HepG2 (cell line): ENCODE results near the gene TIMM13. TPM values are rescaled to one million over a fixed set of nuclear protein-coding genes. Genes with fewer than 3 reads are reported as not detected.

Experiments
- DR1 ChIP-seq: sonication (generic); formaldehyde crosslinking; IDR thresholded peaks from 2 replicates; pipeline ENCODE4 v1.8.0; 2021; ENCODE audit warnings: mild to moderate bottlenecking, missing genetic modification reagents, inconsistent platforms
- GPN1 ChIP-seq: sonication (generic); formaldehyde crosslinking; IDR thresholded peaks from 2 replicates; pipeline ENCODE4 v1.5.1; 2020; ENCODE audit warnings: missing genetic modification reagents, borderline replicate concordance
- SRY ChIP-seq: sonication (generic); formaldehyde crosslinking; IDR thresholded peaks from 2 replicates; pipeline ENCODE4 v1.8.0; 2022; ENCODE audit warnings: mild to moderate bottlenecking, missing genetic modification reagents
- ZNF292 ChIP-seq: sonication (generic); formaldehyde crosslinking; IDR thresholded peaks from 2 replicates; pipeline ENCODE4 v1.8.1; 2022; ENCODE audit warnings: mild to moderate bottlenecking, low read depth, missing genetic modification reagents, borderline replicate concordance
- ZNF670 ChIP-seq: sonication (generic); formaldehyde crosslinking; IDR thresholded peaks from 2 replicates; pipeline ENCODE4 v1.8.0; 2022; ENCODE audit warnings: mild to moderate bottlenecking, missing genetic modification reagents, borderline replicate concordance
- ZNF747 ChIP-seq: sonication (generic); formaldehyde crosslinking; IDR thresholded peaks from 2 replicates; pipeline ENCODE4 v1.8.1; 2023; ENCODE audit warnings: missing genetic modification reagents, mild to moderate bottlenecking, borderline replicate concordance
- ZNF878 ChIP-seq: sonication (generic); formaldehyde crosslinking; IDR thresholded peaks from 2 replicates; pipeline ENCODE4 v1.8.1; 2023; ENCODE audit warnings: mild to moderate bottlenecking, missing genetic modification reagents, moderate library complexity
- polyA plus RNA-seq, 8 experiments: library from polyadenylated mRNA; depleted of rRNA in 3 of 8; stranded (reverse) in 7 of 8; unstranded in 1 of 8; fragments of >200 nt; fragmentation: Illumina TruSeq in 4 of 8; extraction: Trizol in 4 of 8; gene quantifications; 2 replicates each; pipeline versions ENCODE4 v1.2.1 to v1.2.3, GENCODE V29; 2011 to 2016; ENCODE audit warnings: low read depth in 4 of 8, missing spikeins in 1 of 8, mixed read lengths in 1 of 8; ENCODE audit not compliant: insufficient read depth in 1 of 8
- total RNA-seq, 5 experiments: library from RNA; depleted of rRNA; stranded (reverse); fragments of >200 nt; fragmentation: Illumina TruSeq; extraction: Trizol; gene quantifications; 2 replicates each; pipeline ENCODE4 v1.2.3, GENCODE V29; 2016; ENCODE audit warnings: low read depth in 1 of 5
- TF ChIP-seq, protein P1 (sequence below): sonication (generic); formaldehyde crosslinking; IDR thresholded peaks from 2 replicates; pipeline ENCODE4 v1.8.0; 2022; ENCODE audit warnings: mild to moderate bottlenecking, missing genetic modification reagents, borderline replicate concordance
- TF ChIP-seq, protein P2 (sequence below): sonication (generic); formaldehyde crosslinking; IDR thresholded peaks from 2 replicates; pipeline ENCODE4 v1.5.0; 2020; ENCODE audit warnings: mild to moderate bottlenecking, missing genetic modification reagents
- TF ChIP-seq, protein P3 (sequence below): IDR thresholded peaks from 2 replicates; pipeline ENCODE4 v1.6.1; 2016; ENCODE audit warnings: missing biosample characterization, missing genetic modification reagents, low read depth
- TF ChIP-seq, protein P4 (sequence below): sonication (generic); formaldehyde crosslinking; IDR thresholded peaks from 2 replicates; pipeline ENCODE4 v1.5.1; 2020; ENCODE audit warnings: mild to moderate bottlenecking, missing genetic modification reagents, moderate library complexity
- TF ChIP-seq, protein P5 (sequence below): sonication (generic); formaldehyde crosslinking; IDR thresholded peaks from 2 replicates; pipeline ENCODE4 v1.5.1; 2020; ENCODE audit warnings: missing genetic modification reagents, mild to moderate bottlenecking, borderline replicate concordance
- TF ChIP-seq, protein P6 (sequence below): sonication (generic); formaldehyde crosslinking; IDR thresholded peaks from 2 replicates; pipeline ENCODE4 v1.4.0; 2020; ENCODE audit warnings: missing genetic modification reagents
- TF ChIP-seq, protein P7 (sequence below), 2 experiments: sonication (generic) in 1 of 2; formaldehyde crosslinking in 1 of 2; IDR thresholded peaks; 2 replicates each; pipeline versions ENCODE4 v1.5.1 to v1.6.1; 2011 to 2020; ENCODE audit warnings: borderline replicate concordance in 1 of 2, low read depth in 1 of 2, low read length in 1 of 2, mild to moderate bottlenecking in 1 of 2, missing genetic modification reagents in 1 of 2, moderate library complexity in 1 of 2

Gene TIMM13
- total and polyA plus RNA-seq, 2 of the 13 experiments (the other 11 are each of a cell fraction or from before 2014, with no cell fraction given), result 48.4 to 108 TPM

DNA sequence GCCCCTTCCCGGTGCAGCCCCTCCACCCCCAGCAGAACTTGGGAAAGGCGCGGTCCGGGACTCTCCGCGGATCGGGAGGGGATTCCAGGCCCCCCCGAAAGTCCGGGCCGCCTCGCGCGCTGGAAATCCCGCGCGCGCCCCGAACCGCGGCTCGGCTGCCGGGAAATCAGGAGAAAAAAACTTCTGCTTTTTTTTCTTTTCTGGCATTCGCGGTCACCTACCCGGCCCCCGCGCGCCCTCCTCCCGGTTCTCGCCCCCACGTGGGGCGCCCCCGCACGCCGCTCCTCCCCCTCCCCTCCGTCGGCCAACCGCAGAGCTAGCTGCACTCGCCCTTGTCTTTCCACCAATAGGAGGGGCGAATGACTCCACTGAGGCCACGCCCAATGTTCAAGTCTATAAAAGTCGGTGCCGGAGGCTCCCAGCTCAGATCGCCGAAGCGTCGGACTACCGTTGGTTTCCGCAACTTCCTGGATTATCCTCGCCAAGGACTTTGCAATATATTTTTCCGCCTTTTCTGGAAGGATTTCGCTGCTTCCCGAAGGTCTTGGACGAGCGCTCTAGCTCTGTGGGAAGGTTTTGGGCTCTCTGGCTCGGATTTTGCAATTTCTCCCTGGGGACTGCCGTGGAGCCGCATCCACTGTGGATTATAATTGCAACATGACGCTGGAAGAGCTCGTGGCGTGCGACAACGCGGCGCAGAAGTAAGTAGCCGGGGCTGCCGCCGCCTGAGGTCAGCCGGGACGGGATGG is 48.5 kb upstream of the TIMM13 start, which contains the start of gene GADD45B (continued):
- TF ChIP-seq, protein P1, sequence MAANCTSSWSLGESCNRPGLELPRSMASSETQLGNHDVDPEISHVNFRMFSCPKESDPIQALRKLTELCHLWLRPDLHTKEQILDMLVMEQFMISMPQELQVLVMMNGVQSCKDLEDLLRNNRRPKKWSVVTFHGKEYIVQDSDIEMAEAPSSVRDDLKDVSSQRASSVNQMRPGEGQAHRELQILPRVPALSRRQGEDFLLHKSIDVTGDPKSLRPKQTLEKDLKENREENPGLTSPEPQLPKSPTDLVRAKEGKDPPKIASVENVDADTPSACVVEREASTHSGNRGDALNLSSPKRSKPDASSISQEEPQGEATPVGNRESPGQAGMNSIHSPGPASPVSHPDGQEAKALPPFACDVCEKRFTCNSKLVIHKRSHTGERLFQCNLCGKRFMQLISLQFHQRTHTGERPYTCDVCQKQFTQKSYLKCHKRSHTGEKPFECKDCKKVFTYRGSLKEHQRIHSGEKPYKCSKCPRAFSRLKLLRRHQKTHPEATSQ (CRISPR knock-in tag), result no peak
- peak; percentile 82; the same call in 1 of the 2 replicates for TF ChIP-seq ZNF747
- TF ChIP-seq, protein P2, sequence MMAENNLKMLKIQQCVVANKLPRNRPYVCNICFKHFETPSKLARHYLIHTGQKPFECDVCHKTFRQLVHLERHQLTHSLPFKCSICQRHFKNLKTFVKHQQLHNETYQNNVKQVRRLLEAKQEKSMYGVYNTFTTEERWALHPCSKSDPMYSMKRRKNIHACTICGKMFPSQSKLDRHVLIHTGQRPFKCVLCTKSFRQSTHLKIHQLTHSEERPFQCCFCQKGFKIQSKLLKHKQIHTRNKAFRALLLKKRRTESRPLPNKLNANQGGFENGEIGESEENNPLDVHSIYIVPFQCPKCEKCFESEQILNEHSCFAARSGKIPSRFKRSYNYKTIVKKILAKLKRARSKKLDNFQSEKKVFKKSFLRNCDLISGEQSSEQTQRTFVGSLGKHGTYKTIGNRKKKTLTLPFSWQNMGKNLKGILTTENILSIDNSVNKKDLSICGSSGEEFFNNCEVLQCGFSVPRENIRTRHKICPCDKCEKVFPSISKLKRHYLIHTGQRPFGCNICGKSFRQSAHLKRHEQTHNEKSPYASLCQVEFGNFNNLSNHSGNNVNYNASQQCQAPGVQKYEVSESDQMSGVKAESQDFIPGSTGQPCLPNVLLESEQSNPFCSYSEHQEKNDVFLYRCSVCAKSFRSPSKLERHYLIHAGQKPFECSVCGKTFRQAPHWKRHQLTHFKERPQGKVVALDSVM (CRISPR knock-in tag), result no peak; the same call in 1 of the 2 replicates
- TF ChIP-seq, protein P3, sequence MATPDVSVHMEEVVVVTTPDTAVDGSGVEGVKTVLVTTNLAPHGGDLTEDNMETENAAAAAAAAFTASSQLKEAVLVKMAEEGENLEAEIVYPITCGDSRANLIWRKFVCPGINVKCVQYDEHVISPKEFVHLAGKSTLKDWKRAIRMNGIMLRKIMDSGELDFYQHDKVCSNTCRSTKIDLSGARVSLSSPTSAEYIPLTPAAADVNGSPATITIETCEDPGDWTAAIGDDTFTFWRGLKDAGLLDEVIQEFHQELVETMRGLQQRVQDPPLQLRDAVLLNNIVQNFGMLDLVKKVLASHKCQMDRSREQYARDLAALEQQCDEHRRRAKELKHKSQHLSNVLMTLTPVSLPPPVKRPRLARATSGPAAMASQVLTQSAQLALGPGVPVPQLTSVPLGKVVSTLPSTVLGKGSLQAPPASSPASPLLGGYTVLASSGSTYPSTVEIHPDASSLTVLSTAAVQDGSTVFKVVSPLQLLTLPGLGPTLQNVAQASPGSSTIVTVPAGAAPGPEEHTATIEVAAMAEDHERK (CRISPR knock-in tag), result no peak
- TF ChIP-seq, protein P4, sequence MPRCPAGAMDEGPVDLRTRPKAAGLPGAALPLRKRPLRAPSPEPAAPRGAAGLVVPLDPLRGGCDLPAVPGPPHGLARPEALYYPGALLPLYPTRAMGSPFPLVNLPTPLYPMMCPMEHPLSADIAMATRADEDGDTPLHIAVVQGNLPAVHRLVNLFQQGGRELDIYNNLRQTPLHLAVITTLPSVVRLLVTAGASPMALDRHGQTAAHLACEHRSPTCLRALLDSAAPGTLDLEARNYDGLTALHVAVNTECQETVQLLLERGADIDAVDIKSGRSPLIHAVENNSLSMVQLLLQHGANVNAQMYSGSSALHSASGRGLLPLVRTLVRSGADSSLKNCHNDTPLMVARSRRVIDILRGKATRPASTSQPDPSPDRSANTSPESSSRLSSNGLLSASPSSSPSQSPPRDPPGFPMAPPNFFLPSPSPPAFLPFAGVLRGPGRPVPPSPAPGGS, result no peak; the same call in 1 of the 2 replicates
- TF ChIP-seq, protein P5, sequence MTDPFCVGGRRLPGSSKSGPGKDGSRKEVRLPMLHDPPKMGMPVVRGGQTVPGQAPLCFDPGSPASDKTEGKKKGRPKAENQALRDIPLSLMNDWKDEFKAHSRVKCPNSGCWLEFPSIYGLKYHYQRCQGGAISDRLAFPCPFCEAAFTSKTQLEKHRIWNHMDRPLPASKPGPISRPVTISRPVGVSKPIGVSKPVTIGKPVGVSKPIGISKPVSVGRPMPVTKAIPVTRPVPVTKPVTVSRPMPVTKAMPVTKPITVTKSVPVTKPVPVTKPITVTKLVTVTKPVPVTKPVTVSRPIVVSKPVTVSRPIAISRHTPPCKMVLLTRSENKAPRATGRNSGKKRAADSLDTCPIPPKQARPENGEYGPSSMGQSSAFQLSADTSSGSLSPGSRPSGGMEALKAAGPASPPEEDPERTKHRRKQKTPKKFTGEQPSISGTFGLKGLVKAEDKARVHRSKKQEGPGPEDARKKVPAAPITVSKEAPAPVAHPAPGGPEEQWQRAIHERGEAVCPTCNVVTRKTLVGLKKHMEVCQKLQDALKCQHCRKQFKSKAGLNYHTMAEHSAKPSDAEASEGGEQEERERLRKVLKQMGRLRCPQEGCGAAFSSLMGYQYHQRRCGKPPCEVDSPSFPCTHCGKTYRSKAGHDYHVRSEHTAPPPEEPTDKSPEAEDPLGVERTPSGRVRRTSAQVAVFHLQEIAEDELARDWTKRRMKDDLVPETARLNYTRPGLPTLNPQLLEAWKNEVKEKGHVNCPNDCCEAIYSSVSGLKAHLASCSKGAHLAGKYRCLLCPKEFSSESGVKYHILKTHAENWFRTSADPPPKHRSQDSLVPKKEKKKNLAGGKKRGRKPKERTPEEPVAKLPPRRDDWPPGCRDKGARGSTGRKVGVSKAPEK (CRISPR knock-in tag), result no peak
- TF ChIP-seq SRY (CRISPR knock-in tag), result no peak
- TF ChIP-seq, protein P6, sequence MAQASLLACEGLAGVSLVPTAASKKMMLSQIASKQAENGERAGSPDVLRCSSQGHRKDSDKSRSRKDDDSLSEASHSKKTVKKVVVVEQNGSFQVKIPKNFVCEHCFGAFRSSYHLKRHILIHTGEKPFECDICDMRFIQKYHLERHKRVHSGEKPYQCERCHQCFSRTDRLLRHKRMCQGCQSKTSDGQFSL (CRISPR knock-in tag), result no peak
- TF ChIP-seq, protein P7, sequence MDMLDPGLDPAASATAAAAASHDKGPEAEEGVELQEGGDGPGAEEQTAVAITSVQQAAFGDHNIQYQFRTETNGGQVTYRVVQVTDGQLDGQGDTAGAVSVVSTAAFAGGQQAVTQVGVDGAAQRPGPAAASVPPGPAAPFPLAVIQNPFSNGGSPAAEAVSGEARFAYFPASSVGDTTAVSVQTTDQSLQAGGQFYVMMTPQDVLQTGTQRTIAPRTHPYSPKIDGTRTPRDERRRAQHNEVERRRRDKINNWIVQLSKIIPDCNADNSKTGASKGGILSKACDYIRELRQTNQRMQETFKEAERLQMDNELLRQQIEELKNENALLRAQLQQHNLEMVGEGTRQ (IDR thresholded peaks at IDR 0.05; ENCODE audit: low read depth, low read length), result peak; percentile 45; the same call in 1 of the 2 replicates
- TF ChIP-seq, protein P7 (CRISPR knock-in tag; IDR thresholded peaks at IDR 0.05; ENCODE audit: borderline replicate concordance), result peak; percentile 47; the same call in 1 of the 2 replicates
- TF ChIP-seq DR1 (CRISPR knock-in tag), result peak; percentile 98
- TF ChIP-seq ZNF292, result no peak
- TF ChIP-seq GPN1 (CRISPR knock-in tag), result no peak
- no peak for TF ChIP-seq ZNF670 (CRISPR knock-in tag)
- peak; percentile 78 for TF ChIP-seq ZNF878
